Measurements from ENCODE around the gene PSMG4.
A peak's percentile ranks its signal among the peaks of the same experiment; 100 is the strongest.

PSMG4 gene, protein sequence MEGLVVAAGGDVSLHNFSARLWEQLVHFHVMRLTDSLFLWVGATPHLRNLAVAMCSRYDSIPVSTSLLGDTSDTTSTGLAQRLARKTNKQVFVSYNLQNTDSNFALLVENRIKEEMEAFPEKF

DNA sequence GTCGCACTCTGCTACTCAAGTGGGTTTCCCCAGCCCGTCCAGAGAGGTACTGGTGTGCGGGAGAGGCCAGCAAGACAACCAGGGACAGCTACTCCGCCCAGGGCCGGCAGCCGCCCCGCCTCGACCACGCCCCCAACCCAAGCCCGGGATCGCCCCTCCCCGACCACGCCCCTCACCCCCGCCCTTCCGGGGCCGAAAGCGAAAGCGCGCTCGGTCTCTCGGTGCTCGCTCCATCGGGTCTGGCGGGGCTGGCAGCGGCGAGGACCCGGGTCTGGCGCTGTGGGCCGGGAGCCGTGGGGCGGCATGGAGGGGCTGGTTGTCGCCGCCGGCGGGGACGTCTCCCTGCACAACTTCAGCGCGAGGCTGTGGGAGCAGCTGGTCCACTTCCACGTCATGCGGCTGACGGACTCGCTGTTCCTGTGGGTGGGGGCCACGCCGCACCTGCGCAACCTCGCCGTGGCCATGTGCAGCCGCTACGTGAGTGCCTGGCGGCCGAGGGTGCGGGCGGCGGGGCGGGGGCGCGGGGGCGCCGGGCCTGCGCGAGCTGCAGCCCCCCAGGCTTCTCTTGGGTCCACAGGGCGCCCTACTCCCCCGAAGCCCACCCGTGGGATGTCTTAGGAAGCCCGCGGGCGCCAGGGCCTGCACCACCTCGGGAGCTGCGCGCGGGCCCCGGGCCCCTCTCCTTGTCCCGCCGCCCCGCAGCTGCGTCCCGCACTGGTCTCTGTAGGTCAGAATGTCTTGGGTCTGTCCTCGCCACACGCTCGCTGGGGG is at the start of gene PSMG4:
Gene PSMG4 (plus strand): TSS at position 228 of the 771 bp plus-strand sequence. CDS start 76 bp downstream, at position 304.
- Histone ChIP-seq H3K4me1 (ENCODE audit: control insufficient read depth, insufficient read depth, low read length) (peaks cover 25% of the 10 kb centered on the region), H3K9me3 (ENCODE audit: control insufficient read depth in 2 of 2, low read length in 2 of 2) (no peaks in the 10 kb centered on the region), H3K27me3 (ENCODE audit: control insufficient read depth in 1 of 2, insufficient read depth in 2 of 2, low read length in 2 of 2) (no peaks in the 10 kb centered on the region), H3K27ac (ENCODE audit: low read length) (peak within 1 kb of the TSS; percentile 31), H3K9ac (ENCODE audit: low read length in 2 of 2) (peak within 1 kb of the TSS; percentile 72 to 74), H3K36me3 (ENCODE audit: control insufficient read depth in 2 of 2, insufficient read depth in 2 of 2, low read length in 2 of 2) (peaks cover 3 to 5% of the 10 kb centered on the region in 2 donors), H3K4me3 (ENCODE audit: low read length in 2 of 2) (peak within 1 kb of the TSS; percentile 90 to 91)

DNA sequence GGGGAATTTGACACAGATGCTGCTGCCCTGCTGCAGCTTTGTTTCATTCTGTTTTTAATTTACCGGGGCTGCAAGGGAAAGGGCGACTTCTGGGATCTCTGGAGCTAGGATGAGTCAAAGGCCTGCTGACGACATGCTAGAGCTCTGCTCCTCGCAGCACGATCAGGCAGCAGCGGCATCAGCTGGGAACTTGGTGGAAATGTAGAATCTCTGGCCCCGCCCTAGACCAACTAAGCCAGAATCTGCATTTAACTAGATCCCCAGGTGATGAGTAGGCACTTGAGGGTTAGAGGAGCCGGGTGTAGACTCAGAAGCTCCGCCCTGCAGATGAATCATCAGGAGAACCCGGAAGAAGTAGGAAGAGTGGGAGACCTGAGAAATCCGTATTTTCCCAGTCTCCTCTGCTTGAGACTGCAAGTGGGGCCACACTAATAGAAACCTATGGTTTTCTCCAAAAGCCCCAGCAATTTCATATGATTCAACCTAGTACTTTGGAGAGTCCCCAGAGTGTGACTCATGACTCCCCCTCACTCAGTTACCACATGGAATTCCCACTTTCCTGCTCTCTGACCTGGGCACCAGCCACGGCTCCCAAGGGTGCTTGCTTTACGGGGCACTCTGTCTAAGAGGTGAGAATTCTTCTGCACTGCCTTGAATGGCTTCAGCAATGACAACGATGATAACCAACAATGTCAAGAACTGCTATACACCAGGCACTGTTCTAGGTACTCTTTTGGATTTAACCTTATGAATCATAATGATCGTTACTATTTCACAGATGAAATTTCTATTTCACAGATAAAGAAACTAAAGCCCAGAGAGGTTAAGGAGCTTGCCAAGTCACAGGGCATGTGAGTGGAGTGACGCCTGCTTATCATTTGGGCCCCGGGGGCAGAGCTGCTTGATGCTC is 49.4 kb upstream of the PSMG4 start:
- Histone ChIP-seq H3K27ac (ENCODE audit: low read length) (no peak overlapping the region), H3K4me1 (ENCODE audit: control insufficient read depth, insufficient read depth, low read length) (peaks cover 19% of the 10 kb centered on the region), H3K9ac (ENCODE audit: low read length in 2 of 2) (no peak overlapping the region), H3K36me3 (ENCODE audit: control insufficient read depth in 2 of 2, insufficient read depth in 2 of 2, low read length in 2 of 2) (no peaks in the 10 kb centered on the region), H3K27me3 (ENCODE audit: control insufficient read depth in 1 of 2, insufficient read depth in 2 of 2, low read length in 2 of 2) (no peaks in the 10 kb centered on the region), H3K9me3 (ENCODE audit: control insufficient read depth in 2 of 2, low read length in 2 of 2) (no peaks in the 10 kb centered on the region), H3K4me3 (ENCODE audit: low read length in 2 of 2) (no peak overlapping the region)

DNA sequence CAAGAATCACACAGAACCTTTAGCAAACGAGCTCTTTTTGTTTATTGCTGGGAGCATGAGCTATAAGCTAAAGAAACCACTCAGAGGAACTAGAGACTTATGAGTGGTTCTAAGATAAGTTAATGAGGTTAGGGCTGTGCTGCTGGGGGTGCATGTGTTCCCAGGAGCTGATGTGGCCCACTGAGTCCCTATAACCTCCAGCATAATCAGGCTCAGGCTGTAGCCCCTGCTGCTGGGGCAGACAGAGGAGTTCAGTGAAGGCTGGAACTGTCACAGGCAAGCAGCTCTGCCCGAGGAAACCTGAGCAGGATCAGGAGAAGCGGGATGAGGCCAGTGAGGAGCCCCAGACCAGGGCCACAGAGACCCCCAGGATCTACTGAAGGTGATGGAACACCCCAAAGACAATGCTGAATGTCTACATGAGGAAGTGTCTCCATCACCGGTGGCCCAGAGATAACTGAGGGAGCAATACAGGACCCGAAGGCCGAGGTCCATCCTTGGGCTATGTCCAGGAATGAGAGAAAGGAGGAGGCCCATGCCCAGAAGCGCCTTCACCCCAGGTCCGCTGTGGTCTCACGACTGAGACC is 48.6 kb upstream of the PSMG4 start:
- Histone ChIP-seq H3K27me3 (ENCODE audit: control insufficient read depth in 1 of 2, insufficient read depth in 2 of 2, low read length in 2 of 2) (no peaks in the 10 kb centered on the region), H3K27ac (ENCODE audit: low read length) (no peak overlapping the region), H3K9me3 (ENCODE audit: control insufficient read depth in 2 of 2, low read length in 2 of 2) (no peaks in the 10 kb centered on the region), H3K36me3 (ENCODE audit: control insufficient read depth in 2 of 2, insufficient read depth in 2 of 2, low read length in 2 of 2) (no peaks in the 10 kb centered on the region), H3K9ac (ENCODE audit: low read length in 2 of 2) (no peak overlapping the region), H3K4me3 (ENCODE audit: low read length in 2 of 2) (no peak overlapping the region), H3K4me1 (ENCODE audit: control insufficient read depth, insufficient read depth, low read length) (peaks cover 19% of the 10 kb centered on the region)

DNA sequence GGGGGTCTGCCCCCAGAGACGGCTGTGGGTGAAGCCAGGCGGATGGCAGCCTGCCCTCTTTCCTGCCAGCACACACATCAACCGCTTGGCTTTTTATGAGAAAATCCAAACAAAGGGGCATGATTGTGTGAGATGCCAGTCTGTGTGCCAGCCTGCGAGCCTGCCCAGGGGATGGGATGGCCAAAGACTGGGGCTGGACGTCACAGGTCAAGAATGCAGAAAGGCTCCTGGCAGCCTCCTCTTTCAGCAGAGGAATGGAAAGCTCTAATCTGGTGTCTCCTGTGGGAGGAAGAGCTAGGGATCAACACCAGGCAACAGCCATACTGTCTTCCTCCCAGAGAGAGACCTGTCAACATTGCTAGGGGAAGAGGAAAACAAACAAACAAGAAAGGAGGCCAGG is 47.1 kb upstream of the PSMG4 start:
- Histone ChIP-seq H3K9ac (ENCODE audit: low read length in 2 of 2) (peak overlapping the region in 1 of 2 donors; percentile 21), H3K27ac (ENCODE audit: low read length) (peak overlapping the region; percentile 31), H3K9me3 (ENCODE audit: control insufficient read depth in 2 of 2, low read length in 2 of 2) (no peaks in the 10 kb centered on the region), H3K36me3 (ENCODE audit: control insufficient read depth in 2 of 2, insufficient read depth in 2 of 2, low read length in 2 of 2) (no peaks in the 10 kb centered on the region), H3K27me3 (ENCODE audit: control insufficient read depth in 1 of 2, insufficient read depth in 2 of 2, low read length in 2 of 2) (no peaks in the 10 kb centered on the region), H3K4me3 (ENCODE audit: low read length in 2 of 2) (no peak overlapping the region), H3K4me1 (ENCODE audit: control insufficient read depth, insufficient read depth, low read length) (peaks cover 19% of the 10 kb centered on the region)

DNA sequence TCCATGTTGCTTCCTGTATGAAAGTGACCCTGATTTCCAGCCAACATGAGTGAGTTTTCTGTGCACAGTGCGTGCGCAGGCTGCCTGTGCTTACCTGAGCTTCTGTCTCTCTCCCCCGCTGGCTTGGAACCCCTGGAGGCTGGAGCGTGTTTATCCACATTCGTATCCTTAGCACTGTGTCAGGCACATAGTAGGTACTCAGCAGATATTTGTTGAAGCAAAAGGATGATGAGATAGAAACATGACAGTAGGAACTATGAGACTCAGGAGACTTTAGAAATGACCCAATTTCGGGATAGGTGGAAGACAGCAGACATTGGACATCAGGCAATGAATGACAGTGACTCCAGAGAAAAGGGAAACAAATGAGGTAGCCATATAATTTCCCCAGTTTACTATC is 46.5 kb upstream of the PSMG4 start:
- no peaks in the 10 kb centered on the region for H3K27me3 ChIP-seq (ENCODE audit: control insufficient read depth in 1 of 2, insufficient read depth in 2 of 2, low read length in 2 of 2)
- no peaks in the 10 kb centered on the region for H3K9me3 ChIP-seq (ENCODE audit: control insufficient read depth in 2 of 2, low read length in 2 of 2)
- H3K4me3 ChIP-seq (ENCODE audit: low read length in 2 of 2) = no peak overlapping the region
- H3K4me1 ChIP-seq (ENCODE audit: control insufficient read depth, insufficient read depth, low read length) = peaks cover 19% of the 10 kb centered on the region
- H3K36me3 ChIP-seq (ENCODE audit: control insufficient read depth in 2 of 2, insufficient read depth in 2 of 2, low read length in 2 of 2) = no peaks in the 10 kb centered on the region
- H3K9ac ChIP-seq (ENCODE audit: low read length in 2 of 2) = no peak overlapping the region
- H3K27ac ChIP-seq (ENCODE audit: low read length) = peak overlapping the region; percentile 31

DNA sequence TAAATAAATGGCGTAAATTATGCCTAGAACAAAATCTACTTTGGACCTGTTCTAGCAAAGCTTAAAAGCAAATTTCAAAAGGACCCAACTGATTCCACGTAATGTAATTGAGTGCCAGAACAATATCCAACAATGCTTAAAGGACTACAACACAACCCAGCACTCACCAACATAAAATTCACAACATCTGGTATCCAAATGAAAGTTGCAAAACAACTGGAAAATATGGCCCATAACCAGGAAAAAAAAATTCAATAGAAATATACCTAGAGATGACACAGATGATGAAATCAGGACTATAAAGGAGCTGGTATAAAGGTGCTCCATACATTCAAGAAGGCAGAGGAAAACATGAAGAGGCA is 45.4 kb upstream of the PSMG4 start:
- Histone ChIP-seq H3K4me1 (ENCODE audit: control insufficient read depth, insufficient read depth, low read length) (peaks cover 14% of the 10 kb centered on the region), H3K9me3 (ENCODE audit: control insufficient read depth in 2 of 2, low read length in 2 of 2) (no peaks in the 10 kb centered on the region), H3K4me3 (ENCODE audit: low read length in 2 of 2) (no peak overlapping the region), H3K36me3 (ENCODE audit: control insufficient read depth in 2 of 2, insufficient read depth in 2 of 2, low read length in 2 of 2) (no peaks in the 10 kb centered on the region), H3K9ac (ENCODE audit: low read length in 2 of 2) (no peak overlapping the region), H3K27me3 (ENCODE audit: control insufficient read depth in 1 of 2, insufficient read depth in 2 of 2, low read length in 2 of 2) (no peaks in the 10 kb centered on the region), H3K27ac (ENCODE audit: low read length) (no peak overlapping the region)

DNA sequence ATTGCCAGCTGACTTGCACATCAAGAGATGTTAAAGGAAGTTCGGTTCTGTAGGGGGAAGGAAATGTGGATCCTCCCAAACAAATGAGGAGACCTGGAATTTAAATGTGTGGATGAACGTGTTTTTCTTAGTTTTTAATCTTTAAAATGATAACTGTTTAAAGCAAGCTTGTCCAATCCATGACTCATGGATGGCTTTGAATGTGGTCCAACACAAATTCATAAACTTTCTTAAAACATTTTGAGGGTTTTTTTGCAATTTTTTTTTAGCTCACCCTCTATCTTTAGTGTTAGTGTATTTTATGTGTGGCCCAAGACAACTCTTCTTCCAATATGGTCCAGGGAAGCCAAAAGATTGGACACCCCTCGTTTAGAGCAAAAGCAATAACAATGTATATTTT is 43.8 kb upstream of the PSMG4 start:
- Histone ChIP-seq H3K4me1 (ENCODE audit: control insufficient read depth, insufficient read depth, low read length) (peaks cover 11% of the 10 kb centered on the region), H3K9me3 (ENCODE audit: control insufficient read depth in 2 of 2, low read length in 2 of 2) (no peaks in the 10 kb centered on the region), H3K9ac (ENCODE audit: low read length in 2 of 2) (no peak overlapping the region), H3K4me3 (ENCODE audit: low read length in 2 of 2) (no peak overlapping the region), H3K27me3 (ENCODE audit: control insufficient read depth in 1 of 2, insufficient read depth in 2 of 2, low read length in 2 of 2) (no peaks in the 10 kb centered on the region), H3K27ac (ENCODE audit: low read length) (no peak overlapping the region), H3K36me3 (ENCODE audit: control insufficient read depth in 2 of 2, insufficient read depth in 2 of 2, low read length in 2 of 2) (no peaks in the 10 kb centered on the region)

DNA sequence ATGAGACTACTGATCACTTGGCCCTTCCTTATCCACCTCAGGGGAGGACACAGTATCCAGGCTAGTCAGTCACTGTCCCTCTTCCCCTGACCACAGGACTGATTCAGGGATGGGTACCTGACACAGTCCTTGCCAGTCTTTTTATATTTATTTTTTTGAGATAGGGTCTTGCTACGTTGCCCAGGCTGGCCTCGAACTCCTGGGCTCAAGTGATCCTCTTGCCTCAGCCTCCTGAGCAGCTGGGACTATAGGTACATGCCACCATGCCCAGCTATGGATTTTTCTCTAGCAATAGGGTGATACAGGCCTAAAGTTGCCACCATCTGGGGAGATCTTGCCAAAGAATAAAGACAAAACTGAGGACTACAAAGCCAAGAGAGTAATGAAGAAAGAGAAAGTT is 41.5 kb upstream of the PSMG4 start:
- no peak overlapping the region for H3K9ac ChIP-seq (ENCODE audit: low read length in 2 of 2)
- H3K4me3 ChIP-seq (ENCODE audit: low read length in 2 of 2) = no peak overlapping the region
- no peaks in the 10 kb centered on the region for H3K36me3 ChIP-seq (ENCODE audit: control insufficient read depth in 2 of 2, insufficient read depth in 2 of 2, low read length in 2 of 2)
- no peak overlapping the region for H3K27ac ChIP-seq (ENCODE audit: low read length)
- H3K4me1 ChIP-seq (ENCODE audit: control insufficient read depth, insufficient read depth, low read length) = no peaks in the 10 kb centered on the region
- no peaks in the 10 kb centered on the region for H3K9me3 ChIP-seq (ENCODE audit: control insufficient read depth in 2 of 2, low read length in 2 of 2)
- no peaks in the 10 kb centered on the region for H3K27me3 ChIP-seq (ENCODE audit: control insufficient read depth in 1 of 2, insufficient read depth in 2 of 2, low read length in 2 of 2)

DNA sequence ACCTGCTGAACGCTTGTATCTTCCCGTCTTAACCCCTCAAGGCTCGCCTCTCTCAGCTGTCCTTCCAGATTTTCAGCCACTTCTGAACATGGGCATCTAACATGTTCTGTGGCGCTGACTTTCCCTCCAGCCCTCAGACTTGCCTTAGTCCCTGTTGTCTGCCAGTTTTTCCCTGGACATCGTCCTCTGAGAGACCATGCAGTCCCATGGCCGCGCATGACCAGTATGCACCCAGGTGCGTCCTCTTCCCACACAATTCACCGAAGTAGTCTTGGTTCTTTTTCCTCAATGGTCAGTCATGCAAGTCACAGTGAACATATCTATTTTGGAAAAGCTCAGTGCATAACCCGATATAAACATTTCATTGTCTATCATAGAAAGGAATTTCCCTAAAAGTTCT is 40.5 kb upstream of the PSMG4 start:
- Histone ChIP-seq H3K4me3 (ENCODE audit: low read length in 2 of 2) (no peak overlapping the region), H3K36me3 (ENCODE audit: control insufficient read depth in 2 of 2, insufficient read depth in 2 of 2, low read length in 2 of 2) (no peaks in the 10 kb centered on the region), H3K27me3 (ENCODE audit: control insufficient read depth in 1 of 2, insufficient read depth in 2 of 2, low read length in 2 of 2) (no peaks in the 10 kb centered on the region), H3K27ac (ENCODE audit: low read length) (no peak overlapping the region), H3K4me1 (ENCODE audit: control insufficient read depth, insufficient read depth, low read length) (peaks cover 3% of the 10 kb centered on the region), H3K9me3 (ENCODE audit: control insufficient read depth in 2 of 2, low read length in 2 of 2) (no peaks in the 10 kb centered on the region), H3K9ac (ENCODE audit: low read length in 2 of 2) (no peak overlapping the region)

DNA sequence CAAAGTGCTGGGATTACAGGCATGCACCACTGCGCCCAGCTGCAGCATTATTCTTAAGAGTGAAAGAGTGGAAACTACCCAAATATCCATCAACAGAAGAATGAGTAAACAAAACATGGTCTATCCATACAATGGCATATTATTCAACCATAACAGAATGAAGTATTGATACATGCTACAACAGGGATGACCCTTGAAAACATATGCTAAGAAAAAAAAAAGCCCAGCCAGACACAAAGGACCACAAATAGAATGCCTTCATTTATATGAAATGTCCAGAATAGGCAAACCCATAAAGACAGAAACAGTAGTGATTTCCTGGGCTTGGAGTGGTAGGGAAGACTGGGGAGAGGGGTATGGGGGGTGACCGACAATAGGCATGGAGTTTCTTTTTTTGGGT is 38.4 kb upstream of the PSMG4 start:
- H3K27me3 ChIP-seq (ENCODE audit: control insufficient read depth in 1 of 2, insufficient read depth in 2 of 2, low read length in 2 of 2) = no peaks in the 10 kb centered on the region
- no peak overlapping the region for H3K27ac ChIP-seq (ENCODE audit: low read length)
- H3K4me1 ChIP-seq (ENCODE audit: control insufficient read depth, insufficient read depth, low read length) = peaks cover 3% of the 10 kb centered on the region
- H3K36me3 ChIP-seq (ENCODE audit: control insufficient read depth in 2 of 2, insufficient read depth in 2 of 2, low read length in 2 of 2) = no peaks in the 10 kb centered on the region
- no peaks in the 10 kb centered on the region for H3K9me3 ChIP-seq (ENCODE audit: control insufficient read depth in 2 of 2, low read length in 2 of 2)
- H3K4me3 ChIP-seq (ENCODE audit: low read length in 2 of 2) = no peak overlapping the region
- H3K9ac ChIP-seq (ENCODE audit: low read length in 2 of 2) = no peak overlapping the region

All from stomach smooth muscle (tissue), 2 donors.